Measurements from ENCODE around the gene TNK2.

Gene TNK2

DNA sequence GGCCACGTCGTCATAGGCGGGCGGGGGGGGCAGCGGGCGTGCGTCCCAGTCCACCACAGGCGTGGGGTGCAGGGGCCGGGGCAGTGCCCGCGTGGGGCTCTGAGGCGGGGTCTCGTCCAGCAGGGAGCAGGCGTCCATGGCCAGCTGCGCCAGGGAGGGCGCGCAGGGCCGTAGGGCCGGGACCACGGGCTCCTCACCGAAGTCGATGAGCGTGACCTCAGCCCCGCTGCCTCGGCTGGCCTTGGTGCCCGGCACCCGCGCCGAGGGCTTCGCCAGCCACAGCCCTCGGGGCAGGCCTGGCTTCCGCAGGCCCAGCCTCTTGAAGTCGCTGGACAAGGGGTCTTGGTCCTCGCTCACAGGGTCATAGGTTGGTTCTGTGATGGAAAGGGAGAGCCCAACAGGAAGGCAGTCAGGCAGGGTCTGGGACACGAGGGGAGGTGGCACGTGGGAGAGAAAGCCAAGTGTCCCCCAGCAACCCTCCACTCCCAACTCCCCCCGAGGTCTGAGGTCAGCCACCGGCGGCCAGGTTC lies 40.0 kb downstream of the TNK2 start:
- Histone ChIP-seq H3K27ac (ENCODE audit: extremely low read depth, low read depth, low read length) (no peak overlapping the region), H3K4me1 (ENCODE audit: control insufficient read depth, insufficient read depth, low read length) (no peaks in the 10 kb centered on the region), H3K36me3 (ENCODE audit: control insufficient read depth in 2 of 2, insufficient read depth in 1 of 2, low read length in 2 of 2) (peaks cover 0 to 77% of the 10 kb centered on the region in 2 experiments; a peak in 2 of 3 replicates), H3K4me3 (ENCODE audit: low read depth, low read length) (no peak overlapping the region), H3K9me3 (ENCODE audit: control insufficient read depth, insufficient read depth, low read depth, low read length) (no peaks in the 10 kb centered on the region)
- ChIA-PET CTCF (no interaction called here), POLR2A (no interaction called here)
- no peak for TF ChIP-seq GFI1B (tag by site-specific recombination; IDR thresholded peaks at IDR 0.05)
- TF ChIP-seq ZNF664 (tag by site-specific recombination; IDR thresholded peaks at IDR 0.05): no peak
- no peak for TF ChIP-seq ZNF514 (tag by site-specific recombination; IDR thresholded peaks at IDR 0.05)
- TF ChIP-seq ZNF114 (tag by site-specific recombination; IDR thresholded peaks at IDR 0.05): no peak
- TF ChIP-seq ZNF658 (tag by site-specific recombination; IDR thresholded peaks at IDR 0.05): no peak
- TF ChIP-seq ZNF292 (tag by site-specific recombination; IDR thresholded peaks at IDR 0.05; ENCODE audit: borderline replicate concordance, low read depth): no peak
- no peak for TF ChIP-seq ZNF366 (tag by site-specific recombination; conservative IDR thresholded peaks at IDR 0.05)
- TF ChIP-seq, protein P1, sequence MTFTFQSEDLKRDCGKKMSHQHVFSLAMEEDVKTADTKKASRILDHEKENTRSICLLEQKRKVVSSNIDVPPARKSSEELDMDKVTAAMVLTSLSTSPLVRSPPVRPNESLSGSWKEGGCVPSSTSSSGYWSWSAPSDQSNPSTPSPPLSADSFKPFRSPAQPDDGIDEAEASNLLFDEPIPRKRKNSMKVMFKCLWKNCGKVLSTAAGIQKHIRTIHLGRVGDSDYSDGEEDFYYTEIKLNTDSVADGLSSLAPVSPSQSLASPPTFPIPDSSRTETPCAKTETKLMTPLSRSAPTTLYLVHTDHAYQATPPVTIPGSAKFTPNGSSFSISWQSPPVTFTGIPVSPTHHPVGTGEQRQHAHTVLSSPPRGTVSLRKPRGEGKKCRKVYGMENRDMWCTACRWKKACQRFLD (tag by site-specific recombination; IDR thresholded peaks at IDR 0.05): no peak
- TF ChIP-seq, protein P2, sequence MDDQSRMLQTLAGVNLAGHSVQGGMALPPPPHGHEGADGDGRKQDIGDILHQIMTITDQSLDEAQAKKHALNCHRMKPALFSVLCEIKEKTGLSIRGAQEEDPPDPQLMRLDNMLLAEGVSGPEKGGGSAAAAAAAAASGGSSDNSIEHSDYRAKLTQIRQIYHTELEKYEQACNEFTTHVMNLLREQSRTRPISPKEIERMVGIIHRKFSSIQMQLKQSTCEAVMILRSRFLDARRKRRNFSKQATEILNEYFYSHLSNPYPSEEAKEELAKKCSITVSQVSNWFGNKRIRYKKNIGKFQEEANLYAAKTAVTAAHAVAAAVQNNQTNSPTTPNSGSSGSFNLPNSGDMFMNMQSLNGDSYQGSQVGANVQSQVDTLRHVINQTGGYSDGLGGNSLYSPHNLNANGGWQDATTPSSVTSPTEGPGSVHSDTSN (CRISPR knock-in tag; IDR thresholded peaks at IDR 0.05): no peak
- TF ChIP-seq, protein P3, sequence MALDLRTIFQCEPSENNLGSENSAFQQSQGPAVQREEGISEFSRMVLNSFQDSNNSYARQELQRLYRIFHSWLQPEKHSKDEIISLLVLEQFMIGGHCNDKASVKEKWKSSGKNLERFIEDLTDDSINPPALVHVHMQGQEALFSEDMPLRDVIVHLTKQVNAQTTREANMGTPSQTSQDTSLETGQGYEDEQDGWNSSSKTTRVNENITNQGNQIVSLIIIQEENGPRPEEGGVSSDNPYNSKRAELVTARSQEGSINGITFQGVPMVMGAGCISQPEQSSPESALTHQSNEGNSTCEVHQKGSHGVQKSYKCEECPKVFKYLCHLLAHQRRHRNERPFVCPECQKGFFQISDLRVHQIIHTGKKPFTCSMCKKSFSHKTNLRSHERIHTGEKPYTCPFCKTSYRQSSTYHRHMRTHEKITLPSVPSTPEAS (tag by site-specific recombination; IDR thresholded peaks at IDR 0.05): no peak
- TF ChIP-seq, protein P4, sequence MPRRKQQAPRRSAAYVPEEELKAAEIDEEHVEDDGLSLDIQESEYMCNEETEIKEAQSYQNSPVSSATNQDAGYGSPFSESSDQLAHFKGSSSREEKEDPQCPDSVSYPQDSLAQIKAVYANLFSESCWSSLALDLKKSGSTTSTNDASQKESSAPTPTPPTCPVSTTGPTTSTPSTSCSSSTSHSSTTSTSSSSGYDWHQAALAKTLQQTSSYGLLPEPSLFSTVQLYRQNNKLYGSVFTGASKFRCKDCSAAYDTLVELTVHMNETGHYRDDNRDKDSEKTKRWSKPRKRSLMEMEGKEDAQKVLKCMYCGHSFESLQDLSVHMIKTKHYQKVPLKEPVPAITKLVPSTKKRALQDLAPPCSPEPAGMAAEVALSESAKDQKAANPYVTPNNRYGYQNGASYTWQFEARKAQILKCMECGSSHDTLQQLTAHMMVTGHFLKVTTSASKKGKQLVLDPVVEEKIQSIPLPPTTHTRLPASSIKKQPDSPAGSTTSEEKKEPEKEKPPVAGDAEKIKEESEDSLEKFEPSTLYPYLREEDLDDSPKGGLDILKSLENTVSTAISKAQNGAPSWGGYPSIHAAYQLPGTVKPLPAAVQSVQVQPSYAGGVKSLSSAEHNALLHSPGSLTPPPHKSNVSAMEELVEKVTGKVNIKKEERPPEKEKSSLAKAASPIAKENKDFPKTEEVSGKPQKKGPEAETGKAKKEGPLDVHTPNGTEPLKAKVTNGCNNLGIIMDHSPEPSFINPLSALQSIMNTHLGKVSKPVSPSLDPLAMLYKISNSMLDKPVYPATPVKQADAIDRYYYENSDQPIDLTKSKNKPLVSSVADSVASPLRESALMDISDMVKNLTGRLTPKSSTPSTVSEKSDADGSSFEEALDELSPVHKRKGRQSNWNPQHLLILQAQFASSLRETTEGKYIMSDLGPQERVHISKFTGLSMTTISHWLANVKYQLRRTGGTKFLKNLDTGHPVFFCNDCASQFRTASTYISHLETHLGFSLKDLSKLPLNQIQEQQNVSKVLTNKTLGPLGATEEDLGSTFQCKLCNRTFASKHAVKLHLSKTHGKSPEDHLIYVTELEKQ (tag by site-specific recombination; IDR thresholded peaks at IDR 0.05; ENCODE audit: borderline replicate concordance): no peak
- no peak for TF ChIP-seq OVOL3 (tag by site-specific recombination; IDR thresholded peaks at IDR 0.05)
- TF ChIP-seq ZNF341 (tag by site-specific recombination; IDR thresholded peaks at IDR 0.05; ENCODE audit: low read depth): no peak
- no peak for TF ChIP-seq ZNF133 (tag by site-specific recombination; IDR thresholded peaks at IDR 0.05)
- no peak for TF ChIP-seq GLIS2 (tag by site-specific recombination; IDR thresholded peaks at IDR 0.05)
- TF ChIP-seq ZFP3 (tag by site-specific recombination; IDR thresholded peaks at IDR 0.05; ENCODE audit: low read depth): no peak
- TF ChIP-seq ZNF654 (tag by site-specific recombination; IDR thresholded peaks at IDR 0.05; ENCODE audit: low read depth): no peak
- TF ChIP-seq TRIM28 (IDR thresholded peaks at IDR 0.05; ENCODE audit: borderline replicate concordance, low read length): no peak
- no peak for TF ChIP-seq ZNF558 (tag by site-specific recombination; IDR thresholded peaks at IDR 0.05)

Data from HEK293 (cell line).